HepG2 (cell line): ENCODE results near the gene NUDT8. TPM values are rescaled to one million over a fixed set of nuclear protein-coding genes. Genes with fewer than 3 reads are reported as not detected.

ENCODE experiments used
- CC2D1A ChIP-seq: sonication (generic); formaldehyde crosslinking; IDR thresholded peaks from 2 replicates; pipeline ENCODE4 v1.8.1; 2023; ENCODE audit warnings: mild to moderate bottlenecking, missing genetic modification reagents
- EED ChIP-seq: sonication (generic); formaldehyde crosslinking; IDR thresholded peaks from 2 replicates; pipeline ENCODE4 v1.5.0; 2020; ENCODE audit warnings: mild to moderate bottlenecking, missing genetic modification reagents
- ELF1 ChIP-seq: sonication (generic); formaldehyde crosslinking; IDR thresholded peaks from 2 replicates; pipeline ENCODE4 v1.4.0; 2020; ENCODE audit warnings: missing genetic modification reagents
- FOXM1 ChIP-seq: sonication (generic); formaldehyde crosslinking; IDR thresholded peaks from 2 replicates; pipeline ENCODE4 v1.5.0; 2020; ENCODE audit warnings: missing genetic modification reagents
- HMG20B ChIP-seq: conservative IDR thresholded peaks from 2 replicates; pipeline ENCODE4 v1.6.1; 2016; ENCODE audit warnings: missing genetic modification reagents, missing compliant biosample characterization
- RXRB ChIP-seq: IDR thresholded peaks from 2 replicates; pipeline ENCODE4 v1.6.1; 2016; ENCODE audit warnings: borderline replicate concordance, missing genetic modification reagents, missing compliant biosample characterization
- SALL1 ChIP-seq: sonication (generic); formaldehyde crosslinking; IDR thresholded peaks from 2 replicates; pipeline ENCODE4 v1.8.0; 2022; ENCODE audit warnings: mild to moderate bottlenecking, missing genetic modification reagents
- SCMH1 ChIP-seq: sonication (generic); formaldehyde crosslinking; IDR thresholded peaks from 2 replicates; pipeline ENCODE4 v1.9.0; 2021; ENCODE audit warnings: missing genetic modification reagents, mild to moderate bottlenecking, borderline replicate concordance
- THYN1 ChIP-seq: sonication (generic); formaldehyde crosslinking; IDR thresholded peaks from 2 replicates; pipeline ENCODE4 v1.8.1; 2023; ENCODE audit warnings: low read depth, mild to moderate bottlenecking, moderate library complexity, missing genetic modification reagents, borderline replicate concordance
- ZFYVE20 ChIP-seq: sonication (generic); formaldehyde crosslinking; IDR thresholded peaks from 2 replicates; pipeline ENCODE4 v1.8.0; 2023; ENCODE audit warnings: low read depth, mild to moderate bottlenecking, moderate library complexity, missing genetic modification reagents, borderline replicate concordance
- ZNF790 ChIP-seq: sonication (generic); formaldehyde crosslinking; IDR thresholded peaks from 2 replicates; pipeline ENCODE4 v1.8.0; 2022; ENCODE audit warnings: missing genetic modification reagents, mild to moderate bottlenecking, borderline replicate concordance
- polyA plus RNA-seq, 8 experiments: library from polyadenylated mRNA; depleted of rRNA in 3 of 8; stranded (reverse) in 7 of 8; unstranded in 1 of 8; fragments of >200 nt; fragmentation: Illumina TruSeq in 4 of 8; extraction: Trizol in 4 of 8; gene quantifications; 2 replicates each; pipeline versions ENCODE4 v1.2.1 to v1.2.3, GENCODE V29; 2011 to 2016; ENCODE audit warnings: low read depth in 4 of 8, missing spikeins in 1 of 8, mixed read lengths in 1 of 8; ENCODE audit not compliant: insufficient read depth in 1 of 8
- total RNA-seq, 5 experiments: library from RNA; depleted of rRNA; stranded (reverse); fragments of >200 nt; fragmentation: Illumina TruSeq; extraction: Trizol; gene quantifications; 2 replicates each; pipeline ENCODE4 v1.2.3, GENCODE V29; 2016; ENCODE audit warnings: low read depth in 1 of 5
- TF ChIP-seq, protein P1 (sequence below): fragments of 450-650 bp; IDR thresholded peaks from 2 replicates; pipeline ENCODE4 v1.6.1; 2017; ENCODE audit warnings: mild to moderate bottlenecking
- TF ChIP-seq, protein P2 (sequence below): sonication (generic); formaldehyde crosslinking; IDR thresholded peaks from 2 replicates; pipeline ENCODE4 v1.4.0; 2020; ENCODE audit warnings: missing genetic modification reagents, borderline replicate concordance
- TF ChIP-seq, protein P3 (sequence below): IDR thresholded peaks from 2 replicates; pipeline ENCODE4 v1.6.1; 2016; ENCODE audit warnings: mild to moderate bottlenecking, missing biosample characterization, missing genetic modification reagents
- TF ChIP-seq, protein P4 (sequence below): sonication (generic); formaldehyde crosslinking; IDR thresholded peaks from 2 replicates; pipeline ENCODE4 v1.4.0; 2020; ENCODE audit warnings: missing genetic modification reagents
- TF ChIP-seq, protein P5 (sequence below): sonication (generic); formaldehyde crosslinking; IDR thresholded peaks from 2 replicates; pipeline ENCODE4 v1.8.0; 2022; ENCODE audit warnings: missing genetic modification reagents, low read depth, mild to moderate bottlenecking, borderline replicate concordance
- TF ChIP-seq, protein P6 (sequence below): IDR thresholded peaks from 2 replicates; pipeline ENCODE4 v1.6.1; 2012; ENCODE audit warnings: inconsistent platforms
- TF ChIP-seq, protein P7 (sequence below): sonication (generic); formaldehyde crosslinking; IDR thresholded peaks from 2 replicates; pipeline ENCODE4 v1.5.0; 2020; ENCODE audit warnings: mild to moderate bottlenecking, missing genetic modification reagents

The NUDT8 gene
- total and polyA plus RNA-seq, 2 of the 13 experiments (the other 11 are each of a cell fraction or from before 2014, with no cell fraction given) = 6.7 to 25.8 TPM

DNA sequence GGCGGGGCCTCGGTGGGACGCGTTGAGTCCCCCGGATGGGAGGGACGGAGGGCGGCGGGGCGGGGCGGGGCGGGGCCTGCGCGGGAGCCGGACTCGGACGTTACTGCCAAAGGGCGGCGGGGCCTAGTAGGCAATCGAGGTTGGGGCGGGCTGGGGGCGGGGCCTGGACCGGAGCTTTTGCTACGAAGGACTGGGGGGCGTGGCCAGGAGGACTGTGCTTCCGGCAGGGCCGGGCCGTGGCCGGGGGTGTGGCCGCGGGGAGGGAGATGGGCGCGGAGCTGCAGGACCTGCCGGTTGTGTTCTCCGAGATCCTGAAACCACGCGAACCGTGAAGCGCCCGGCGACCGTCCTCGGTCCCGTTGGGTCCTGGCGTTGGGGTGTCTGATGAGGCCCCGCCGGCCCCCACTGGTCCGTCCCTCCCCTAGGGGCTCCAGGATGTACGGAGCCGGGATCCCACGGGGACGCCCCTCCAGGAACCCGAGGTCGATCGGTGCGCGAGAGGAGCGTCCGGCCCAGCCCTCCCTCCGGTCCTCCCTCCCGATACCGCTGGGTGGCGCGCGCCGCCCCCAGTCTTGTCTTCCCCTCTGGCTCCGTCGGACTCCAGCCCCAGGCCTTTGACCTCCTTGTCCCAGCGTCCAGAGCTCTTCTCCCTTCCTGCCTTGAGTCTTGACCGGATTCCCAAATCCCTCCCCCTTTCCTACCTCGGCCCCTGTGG is 648 bp upstream of the NUDT8 start (continued):
- TF ChIP-seq, protein P1, sequence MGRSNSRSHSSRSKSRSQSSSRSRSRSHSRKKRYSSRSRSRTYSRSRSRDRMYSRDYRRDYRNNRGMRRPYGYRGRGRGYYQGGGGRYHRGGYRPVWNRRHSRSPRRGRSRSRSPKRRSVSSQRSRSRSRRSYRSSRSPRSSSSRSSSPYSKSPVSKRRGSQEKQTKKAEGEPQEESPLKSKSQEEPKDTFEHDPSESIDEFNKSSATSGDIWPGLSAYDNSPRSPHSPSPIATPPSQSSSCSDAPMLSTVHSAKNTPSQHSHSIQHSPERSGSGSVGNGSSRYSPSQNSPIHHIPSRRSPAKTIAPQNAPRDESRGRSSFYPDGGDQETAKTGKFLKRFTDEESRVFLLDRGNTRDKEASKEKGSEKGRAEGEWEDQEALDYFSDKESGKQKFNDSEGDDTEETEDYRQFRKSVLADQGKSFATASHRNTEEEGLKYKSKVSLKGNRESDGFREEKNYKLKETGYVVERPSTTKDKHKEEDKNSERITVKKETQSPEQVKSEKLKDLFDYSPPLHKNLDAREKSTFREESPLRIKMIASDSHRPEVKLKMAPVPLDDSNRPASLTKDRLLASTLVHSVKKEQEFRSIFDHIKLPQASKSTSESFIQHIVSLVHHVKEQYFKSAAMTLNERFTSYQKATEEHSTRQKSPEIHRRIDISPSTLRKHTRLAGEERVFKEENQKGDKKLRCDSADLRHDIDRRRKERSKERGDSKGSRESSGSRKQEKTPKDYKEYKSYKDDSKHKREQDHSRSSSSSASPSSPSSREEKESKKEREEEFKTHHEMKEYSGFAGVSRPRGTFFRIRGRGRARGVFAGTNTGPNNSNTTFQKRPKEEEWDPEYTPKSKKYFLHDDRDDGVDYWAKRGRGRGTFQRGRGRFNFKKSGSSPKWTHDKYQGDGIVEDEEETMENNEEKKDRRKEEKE = no peak
- TF ChIP-seq, protein P2, sequence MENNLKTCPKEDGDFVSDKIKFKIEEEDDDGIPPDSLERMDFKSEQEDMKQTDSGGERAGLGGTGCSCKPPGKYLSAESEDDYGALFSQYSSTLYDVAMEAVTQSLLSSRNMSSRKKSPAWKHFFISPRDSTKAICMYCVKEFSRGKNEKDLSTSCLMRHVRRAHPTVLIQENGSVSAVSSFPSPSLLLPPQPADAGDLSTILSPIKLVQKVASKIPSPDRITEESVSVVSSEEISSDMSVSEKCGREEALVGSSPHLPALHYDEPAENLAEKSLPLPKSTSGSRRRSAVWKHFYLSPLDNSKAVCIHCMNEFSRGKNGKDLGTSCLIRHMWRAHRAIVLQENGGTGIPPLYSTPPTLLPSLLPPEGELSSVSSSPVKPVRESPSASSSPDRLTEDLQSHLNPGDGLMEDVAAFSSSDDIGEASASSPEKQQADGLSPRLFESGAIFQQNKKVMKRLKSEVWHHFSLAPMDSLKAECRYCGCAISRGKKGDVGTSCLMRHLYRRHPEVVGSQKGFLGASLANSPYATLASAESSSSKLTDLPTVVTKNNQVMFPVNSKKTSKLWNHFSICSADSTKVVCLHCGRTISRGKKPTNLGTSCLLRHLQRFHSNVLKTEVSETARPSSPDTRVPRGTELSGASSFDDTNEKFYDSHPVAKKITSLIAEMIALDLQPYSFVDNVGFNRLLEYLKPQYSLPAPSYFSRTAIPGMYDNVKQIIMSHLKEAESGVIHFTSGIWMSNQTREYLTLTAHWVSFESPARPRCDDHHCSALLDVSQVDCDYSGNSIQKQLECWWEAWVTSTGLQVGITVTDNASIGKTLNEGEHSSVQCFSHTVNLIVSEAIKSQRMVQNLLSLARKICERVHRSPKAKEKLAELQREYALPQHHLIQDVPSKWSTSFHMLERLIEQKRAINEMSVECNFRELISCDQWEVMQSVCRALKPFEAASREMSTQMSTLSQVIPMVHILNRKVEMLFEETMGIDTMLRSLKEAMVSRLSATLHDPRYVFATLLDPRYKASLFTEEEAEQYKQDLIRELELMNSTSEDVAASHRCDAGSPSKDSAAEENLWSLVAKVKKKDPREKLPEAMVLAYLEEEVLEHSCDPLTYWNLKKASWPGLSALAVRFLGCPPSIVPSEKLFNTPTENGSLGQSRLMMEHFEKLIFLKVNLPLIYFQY (CRISPR knock-in tag) = peak; percentile 86; the same call in 1 of the 2 replicates
- TF ChIP-seq, protein P3, sequence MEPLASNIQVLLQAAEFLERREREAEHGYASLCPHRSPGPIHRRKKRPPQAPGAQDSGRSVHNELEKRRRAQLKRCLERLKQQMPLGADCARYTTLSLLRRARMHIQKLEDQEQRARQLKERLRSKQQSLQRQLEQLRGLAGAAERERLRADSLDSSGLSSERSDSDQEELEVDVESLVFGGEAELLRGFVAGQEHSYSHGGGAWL (CRISPR knock-in tag) = peak; percentile 74; the same call in 1 of the 2 replicates
- TF ChIP-seq ZFYVE20 (CRISPR knock-in tag) = no peak
- no peak for TF ChIP-seq ZNF790
- no peak for TF ChIP-seq CC2D1A (CRISPR knock-in tag)
- no peak for TF ChIP-seq THYN1
- no peak for TF ChIP-seq EED (CRISPR knock-in tag)
- TF ChIP-seq, protein P4, sequence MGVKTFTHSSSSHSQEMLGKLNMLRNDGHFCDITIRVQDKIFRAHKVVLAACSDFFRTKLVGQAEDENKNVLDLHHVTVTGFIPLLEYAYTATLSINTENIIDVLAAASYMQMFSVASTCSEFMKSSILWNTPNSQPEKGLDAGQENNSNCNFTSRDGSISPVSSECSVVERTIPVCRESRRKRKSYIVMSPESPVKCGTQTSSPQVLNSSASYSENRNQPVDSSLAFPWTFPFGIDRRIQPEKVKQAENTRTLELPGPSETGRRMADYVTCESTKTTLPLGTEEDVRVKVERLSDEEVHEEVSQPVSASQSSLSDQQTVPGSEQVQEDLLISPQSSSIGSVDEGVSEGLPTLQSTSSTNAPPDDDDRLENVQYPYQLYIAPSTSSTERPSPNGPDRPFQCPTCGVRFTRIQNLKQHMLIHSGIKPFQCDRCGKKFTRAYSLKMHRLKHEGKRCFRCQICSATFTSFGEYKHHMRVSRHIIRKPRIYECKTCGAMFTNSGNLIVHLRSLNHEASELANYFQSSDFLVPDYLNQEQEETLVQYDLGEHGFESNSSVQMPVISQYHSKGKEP (CRISPR knock-in tag) = no peak
- TF ChIP-seq SALL1 = peak; percentile 66
- TF ChIP-seq ELF1 (CRISPR knock-in tag) = peak; percentile 68
- TF ChIP-seq, protein P5, sequence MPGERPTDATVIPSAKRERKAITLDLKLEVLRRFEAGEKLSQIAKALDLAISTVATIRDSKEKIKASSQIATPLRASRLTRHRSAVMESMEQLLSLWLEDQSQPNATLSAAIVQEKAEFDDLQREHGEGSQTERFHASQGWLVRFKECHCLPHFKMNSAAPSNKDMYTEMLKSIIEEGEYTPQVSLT (CRISPR knock-in tag) = no peak
- TF ChIP-seq HMG20B (CRISPR knock-in tag) = no peak
- TF ChIP-seq SCMH1 (CRISPR knock-in tag) = no peak
- TF ChIP-seq, protein P6, sequence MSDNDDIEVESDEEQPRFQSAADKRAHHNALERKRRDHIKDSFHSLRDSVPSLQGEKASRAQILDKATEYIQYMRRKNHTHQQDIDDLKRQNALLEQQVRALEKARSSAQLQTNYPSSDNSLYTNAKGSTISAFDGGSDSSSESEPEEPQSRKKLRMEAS = peak; percentile 14; the same call in 1 of the 2 replicates
- TF ChIP-seq FOXM1 = no peak
- TF ChIP-seq, protein P7, sequence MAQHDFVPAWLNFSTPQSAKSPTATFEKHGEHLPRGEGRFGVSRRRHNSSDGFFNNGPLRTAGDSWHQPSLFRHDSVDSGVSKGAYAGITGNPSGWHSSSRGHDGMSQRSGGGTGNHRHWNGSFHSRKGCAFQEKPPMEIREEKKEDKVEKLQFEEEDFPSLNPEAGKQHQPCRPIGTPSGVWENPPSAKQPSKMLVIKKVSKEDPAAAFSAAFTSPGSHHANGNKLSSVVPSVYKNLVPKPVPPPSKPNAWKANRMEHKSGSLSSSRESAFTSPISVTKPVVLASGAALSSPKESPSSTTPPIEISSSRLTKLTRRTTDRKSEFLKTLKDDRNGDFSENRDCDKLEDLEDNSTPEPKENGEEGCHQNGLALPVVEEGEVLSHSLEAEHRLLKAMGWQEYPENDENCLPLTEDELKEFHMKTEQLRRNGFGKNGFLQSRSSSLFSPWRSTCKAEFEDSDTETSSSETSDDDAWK = no peak
- peak; percentile 69 for TF ChIP-seq RXRB
